Myocyte (in vitro differentiated cells): ENCODE results near the gene SNAP25. TPM values are rescaled to one million over a fixed set of nuclear protein-coding genes. Genes with fewer than 3 reads are reported as not detected.

ENCODE experiments used
- DNase-seq: peaks from one replicate; pipeline ENCODE4 v3.0.0-alpha.2; 2012; ENCODE audit warnings: low read depth
- polyA plus RNA-seq: library from polyadenylated mRNA; unstranded; fragments of >200 nt; gene quantifications from one replicate; pipeline ENCODE4 v1.2.1, GENCODE V29; 2012; ENCODE audit warnings: missing spikeins
- total RNA-seq: library from RNA; depleted of rRNA; stranded (reverse); fragments of >200 nt; gene quantifications from 2 replicates; pipeline ENCODE4 v1.2.3, GENCODE V29; 2014

SNAP25 gene
- 0.16 and 0.64 TPM in 2 replicates for total RNA-seq
- polyA plus RNA-seq: not detected

DNA sequence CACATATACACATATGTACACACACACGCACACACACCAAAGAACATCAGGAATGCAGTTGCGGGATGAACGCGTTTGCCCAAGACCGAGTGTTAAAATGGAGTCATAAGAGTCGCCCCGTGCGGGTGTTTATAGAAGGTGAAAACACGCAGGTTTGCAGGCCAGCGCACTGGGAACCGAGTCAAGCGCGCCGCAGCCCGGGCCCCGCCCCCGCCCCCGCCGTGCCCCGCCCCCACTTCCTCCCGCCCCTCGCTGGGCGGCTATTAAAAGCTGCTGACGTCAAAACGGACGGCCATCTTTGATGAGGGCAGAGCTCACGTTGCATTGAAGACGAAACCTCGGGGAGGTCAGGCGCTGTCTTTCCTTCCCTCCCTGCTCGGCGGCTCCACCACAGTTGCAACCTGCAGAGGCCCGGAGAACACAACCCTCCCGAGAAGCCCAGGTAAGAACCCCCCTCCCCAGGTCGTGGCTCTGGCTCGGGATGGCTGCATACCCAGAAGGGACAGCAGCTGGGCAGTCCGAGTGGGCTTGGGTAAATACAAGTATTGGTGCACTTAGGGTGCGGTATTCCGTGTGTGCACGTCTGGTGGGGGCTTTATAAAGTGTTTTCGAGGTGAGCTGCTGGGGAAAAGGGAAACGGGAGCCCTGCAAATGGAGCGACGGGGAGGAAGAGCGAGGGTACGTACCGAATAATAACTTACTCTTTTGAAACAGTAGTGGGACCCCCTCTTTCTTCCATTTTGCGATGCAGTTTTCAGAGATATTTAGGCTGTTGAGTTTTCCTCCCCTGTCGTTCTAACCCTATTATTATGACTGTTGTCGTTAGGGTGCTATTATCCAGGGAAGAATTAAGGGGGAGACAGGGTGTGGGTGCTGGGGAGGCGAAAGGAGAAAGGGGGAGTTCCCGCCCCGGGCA, at the start of gene SNAP25:
Gene SNAP25 (plus strand): TSS at position 295 of the 916 bp plus-strand sequence. CDS start 56,662 bp downstream, outside the sequence.
- DNase-seq: peak; percentile 65

GRCh38 chr20:10169752-10170151, 48.9 kb upstream of the SNAP25 start:
- DNase-seq: no peak

DNA sequence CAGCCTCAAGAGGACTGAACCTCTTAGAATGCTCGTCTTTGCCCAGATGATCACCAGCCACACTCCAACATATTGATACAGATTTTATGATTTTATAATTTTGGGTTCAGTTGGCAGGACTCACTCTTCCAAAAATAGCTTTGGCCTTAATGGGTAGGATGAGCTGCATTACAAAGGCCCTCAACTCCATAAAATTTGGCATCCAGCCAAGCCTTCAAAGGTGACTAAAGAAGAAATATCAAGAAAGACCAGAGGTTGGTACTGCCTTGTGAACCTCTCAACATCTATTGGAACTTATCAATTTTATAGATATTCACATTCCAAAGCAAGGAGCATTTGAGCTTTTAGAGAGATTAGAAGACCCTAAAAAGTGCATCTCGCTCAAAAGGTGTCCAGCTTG, 48.4 kb upstream of the SNAP25 start:
- no peak for DNase-seq

DNA sequence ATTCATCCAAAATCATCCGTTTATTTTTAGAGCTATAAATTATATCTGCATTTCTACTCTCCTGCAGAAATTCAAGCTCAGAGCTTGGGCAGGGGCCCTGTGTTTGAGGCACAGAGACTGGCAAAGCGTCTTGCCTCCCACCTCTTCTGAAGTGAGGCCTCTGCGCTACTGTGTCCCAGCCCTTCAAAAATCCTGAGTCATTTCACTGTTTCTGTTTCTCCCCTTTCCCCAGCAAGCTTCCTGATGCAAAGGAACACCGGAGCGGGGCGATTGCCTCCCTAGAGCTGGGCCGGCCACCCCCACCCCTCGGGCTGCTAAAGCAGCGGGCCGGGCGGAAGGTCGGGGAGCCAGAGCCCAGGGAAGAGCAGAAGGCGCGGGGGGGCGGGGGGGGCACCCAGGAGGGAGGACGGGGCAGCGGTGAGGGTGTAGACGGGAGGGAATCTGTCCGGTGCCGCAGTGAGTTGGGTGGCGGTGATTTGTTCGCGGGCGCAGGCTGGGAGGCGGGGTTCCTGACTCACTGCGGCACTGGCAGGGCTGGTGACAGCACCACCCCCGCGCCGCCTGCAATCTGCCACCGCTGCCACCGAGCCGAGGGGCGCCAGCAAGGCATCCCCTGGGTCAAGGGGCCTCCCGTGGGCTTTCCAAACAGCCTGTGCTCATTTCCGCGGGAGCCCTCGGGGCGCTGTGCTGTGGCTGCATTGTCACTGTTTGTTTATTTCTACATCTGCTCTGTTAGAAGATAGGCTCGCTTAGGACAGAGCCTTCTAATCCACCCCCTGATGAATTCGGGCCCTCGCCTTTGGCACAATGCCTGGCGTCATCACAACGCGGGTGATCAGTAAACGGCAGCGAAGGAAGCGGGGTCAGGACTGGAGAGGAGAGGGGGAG, 46.5 kb upstream of the SNAP25 start:
- peak; percentile 29 for DNase-seq

DNA sequence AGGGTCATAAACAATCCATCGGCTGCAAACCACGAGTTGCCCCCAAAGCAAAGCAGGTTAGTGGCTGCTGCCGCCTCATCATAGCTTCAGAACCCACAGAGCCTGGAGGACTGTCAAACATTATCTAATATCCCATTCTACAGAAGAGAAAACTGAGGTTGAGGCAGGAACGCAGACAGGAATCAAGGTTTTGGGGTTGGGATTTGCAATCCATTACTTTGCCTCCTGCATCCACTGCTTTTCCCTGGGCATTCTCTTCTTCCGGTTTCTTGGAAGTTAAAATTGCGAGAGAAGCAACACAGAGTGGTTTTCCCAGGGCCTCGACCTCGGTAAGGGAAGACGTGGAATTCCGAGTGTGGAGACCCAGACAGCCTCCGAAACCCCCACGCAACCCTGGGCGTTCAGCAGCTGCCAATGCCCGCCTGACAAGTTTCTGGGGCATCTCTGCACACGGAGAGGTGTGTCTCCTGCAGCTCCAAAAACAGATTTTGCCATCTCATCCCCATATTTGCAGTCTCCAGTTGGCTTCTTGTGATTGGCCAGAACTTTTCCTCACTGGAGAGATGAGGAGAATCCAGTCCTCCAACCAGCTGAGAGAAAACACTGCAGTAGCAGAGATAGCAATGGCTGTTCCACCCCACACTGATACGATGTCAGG, 45.5 kb upstream of the SNAP25 start:
- DNase-seq: no peak

DNA sequence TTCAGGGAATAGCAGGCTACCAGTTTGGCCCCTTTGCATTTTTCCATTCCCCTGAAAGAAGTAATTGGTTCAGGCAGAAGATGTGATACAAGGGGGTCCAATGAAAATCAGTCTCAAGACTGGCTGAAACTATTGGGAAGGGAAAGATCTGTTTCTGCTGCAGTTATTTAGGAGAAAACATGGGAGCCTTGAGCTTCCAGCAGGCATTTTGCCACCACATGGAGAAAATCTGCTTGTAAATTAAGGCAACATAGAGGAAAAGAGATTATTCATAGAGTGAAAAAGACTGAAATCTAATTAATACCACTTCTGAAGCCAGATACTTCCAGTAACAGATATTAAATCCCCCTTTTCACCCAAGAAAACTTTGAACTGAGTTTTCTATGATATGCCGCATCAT, 44.2 kb upstream of the SNAP25 start:
- DNase-seq: no peak

- peak; percentile 13 for DNase-seq
Observed at GRCh38 chr20:10177326-10177725, 41.3 kb upstream of the SNAP25 start.

DNA sequence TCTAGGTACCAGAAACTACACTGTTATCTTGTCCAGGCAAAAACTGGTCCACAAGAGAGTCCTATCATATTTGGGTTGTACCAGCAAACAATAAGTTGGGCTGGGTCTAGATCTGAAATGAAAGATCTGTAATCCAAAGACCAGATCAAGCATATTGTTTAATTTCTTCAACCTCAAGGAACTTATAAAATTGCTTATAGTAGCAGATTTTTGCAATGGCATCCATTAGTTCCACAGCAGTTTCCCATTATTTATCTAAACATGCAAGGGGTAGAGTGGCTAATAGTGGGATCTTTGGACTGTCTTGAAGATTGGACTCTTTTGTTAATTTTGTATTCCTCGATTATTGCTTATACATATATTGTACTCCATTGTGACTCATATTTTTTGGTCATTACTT, 40.5 kb upstream of the SNAP25 start:
- DNase-seq: no peak

DNA sequence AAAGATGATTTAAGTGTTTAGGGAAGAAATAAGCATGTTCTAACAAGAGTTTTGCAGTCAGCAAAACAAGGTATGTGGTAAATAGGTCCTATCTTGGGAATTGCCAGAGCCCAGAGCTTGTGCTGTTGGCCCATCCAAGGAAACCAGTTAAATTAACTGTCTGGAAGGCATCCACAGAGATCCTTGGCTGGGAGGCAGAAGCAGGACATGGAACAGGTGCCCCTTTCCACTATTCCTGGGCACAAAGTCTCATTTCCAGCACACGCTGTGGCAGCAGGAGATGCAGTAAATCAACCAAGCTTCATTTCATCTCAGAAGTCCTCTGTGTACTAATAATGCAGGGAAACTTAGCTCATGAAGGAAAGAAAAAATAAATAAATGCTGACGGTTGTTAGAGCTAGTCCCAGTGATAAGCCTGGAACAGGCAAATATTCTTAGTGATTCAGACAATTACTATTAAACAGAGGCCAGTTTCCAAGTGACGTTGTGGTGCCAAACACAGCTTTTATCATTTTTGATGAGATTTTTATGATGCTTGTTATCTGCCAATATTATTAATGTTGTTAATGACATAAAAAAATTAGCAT, 39.8 kb upstream of the SNAP25 start:
- DNase-seq: no peak

DNA sequence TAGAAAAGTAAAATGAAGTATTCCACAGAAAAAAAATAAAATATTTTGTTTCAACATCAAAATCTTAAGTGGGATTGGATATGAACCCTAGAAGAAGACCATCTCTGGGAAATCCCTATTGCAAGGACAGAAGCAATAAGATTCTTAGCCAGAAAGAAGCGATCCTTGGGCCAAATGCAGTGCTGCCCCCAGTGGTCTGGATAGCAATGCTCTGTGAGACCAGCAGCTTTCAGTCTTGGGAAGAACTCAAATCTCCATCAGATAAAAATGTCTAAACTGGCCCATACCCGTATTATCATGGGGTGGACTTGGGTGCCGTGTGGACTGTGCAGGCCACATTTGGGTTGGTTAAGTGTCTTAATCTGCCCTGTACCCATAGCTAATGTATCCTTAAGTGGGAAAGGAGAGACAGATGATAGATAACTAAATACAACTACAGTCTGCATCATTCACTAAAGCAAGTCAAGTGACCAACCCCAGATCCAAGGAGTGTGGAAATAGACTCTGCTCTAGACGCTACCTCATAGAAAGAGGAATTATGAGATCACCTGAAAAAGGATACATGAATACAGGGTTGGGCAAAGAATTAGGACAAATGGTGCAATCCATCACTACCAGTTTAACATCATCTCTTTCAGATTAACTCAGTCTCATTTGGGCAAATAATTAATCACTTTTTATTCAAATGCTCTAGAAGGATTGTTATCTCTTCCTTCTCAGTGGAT, 38.9 kb upstream of the SNAP25 start:
- DNase-seq: no peak

DNA sequence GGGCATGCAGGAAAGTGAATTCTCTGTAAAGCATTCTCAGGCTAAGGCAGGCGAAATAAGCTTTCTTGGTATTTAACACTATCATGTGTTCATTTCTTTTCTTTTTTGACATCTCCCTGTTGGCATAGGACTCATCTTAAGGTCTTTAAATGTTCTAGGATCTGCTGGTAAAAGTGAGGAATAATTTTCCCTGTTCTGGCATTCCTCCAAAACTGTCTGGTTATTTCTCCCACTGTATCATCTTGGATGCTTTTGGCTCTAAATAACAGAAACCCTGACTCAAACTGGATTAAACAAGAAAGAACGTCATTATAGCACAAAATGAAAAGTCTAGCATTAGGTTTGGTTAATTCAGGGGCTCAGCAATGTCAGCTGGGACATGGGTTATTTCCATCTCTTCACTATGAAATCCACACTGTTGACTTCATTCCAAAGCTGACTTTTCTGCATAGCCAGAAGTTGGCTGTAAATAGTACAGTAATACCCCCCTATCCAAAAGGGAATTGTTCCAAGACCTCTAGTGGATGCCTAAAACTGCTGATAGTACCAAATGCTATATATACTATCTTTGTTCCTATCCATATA, 37.9 kb upstream of the SNAP25 start:
- no peak for DNase-seq

DNA sequence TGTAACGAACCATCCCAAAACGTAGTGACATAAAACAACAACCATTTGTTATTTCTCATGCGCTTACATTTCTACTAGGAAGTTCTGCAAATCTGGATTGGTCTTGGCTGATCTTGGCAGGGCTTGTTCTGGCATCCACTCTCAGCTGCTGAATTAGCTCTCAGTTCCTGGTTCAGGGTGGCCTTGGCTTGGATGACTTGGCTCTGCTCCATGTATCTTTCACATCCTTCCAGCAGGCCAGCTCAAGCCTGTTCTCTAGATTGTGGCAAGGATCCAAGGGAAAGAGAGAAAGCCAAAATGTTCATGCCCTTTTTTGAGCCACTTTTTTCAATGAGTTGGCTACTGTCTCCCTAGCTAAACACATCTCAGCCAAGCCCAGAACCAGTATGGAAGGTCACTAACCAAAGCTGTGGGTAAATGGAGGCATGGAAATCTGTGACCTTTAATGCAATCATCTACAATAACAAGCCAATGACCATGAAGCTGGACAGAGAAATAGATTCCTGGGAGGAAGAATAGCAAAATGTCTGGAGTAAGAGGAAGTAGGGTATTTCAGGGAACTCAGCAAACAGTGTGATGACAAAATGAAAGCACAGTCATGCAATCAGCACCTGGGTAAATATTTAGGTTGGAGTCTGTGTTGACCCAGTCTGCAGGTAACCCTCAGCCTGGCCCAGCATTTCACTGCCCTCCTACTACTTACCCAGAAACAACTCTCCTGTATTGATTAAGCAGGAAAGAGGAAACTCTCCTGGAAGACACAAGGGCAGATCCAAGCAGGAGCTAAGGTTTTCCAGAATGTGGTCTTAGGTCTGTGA, 32.7 kb upstream of the SNAP25 start:
- DNase-seq: no peak

- no peak for DNase-seq
Observed at GRCh38 chr20:10190456-10190855, 28.2 kb upstream of the SNAP25 start.

DNA sequence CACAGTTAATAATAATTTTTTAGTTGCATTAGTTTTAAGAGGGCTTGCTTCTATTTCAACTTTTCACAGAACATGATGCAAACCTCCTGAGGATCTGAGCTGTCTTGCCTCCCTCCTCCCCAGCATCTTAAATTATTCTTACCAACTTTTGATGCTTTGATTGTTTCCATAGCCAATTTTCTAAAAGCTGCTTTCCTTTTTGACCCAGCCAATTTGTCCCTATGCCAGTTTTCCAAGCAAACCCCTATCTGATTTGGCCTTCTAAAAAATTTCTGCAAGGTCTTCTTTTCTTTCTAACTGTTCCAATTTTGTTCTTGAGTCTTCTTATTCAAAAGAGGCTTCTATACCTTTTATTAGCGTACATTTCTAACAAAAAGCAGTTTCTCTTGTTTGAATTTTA, 26.5 kb upstream of the SNAP25 start:
- DNase-seq: no peak

DNA sequence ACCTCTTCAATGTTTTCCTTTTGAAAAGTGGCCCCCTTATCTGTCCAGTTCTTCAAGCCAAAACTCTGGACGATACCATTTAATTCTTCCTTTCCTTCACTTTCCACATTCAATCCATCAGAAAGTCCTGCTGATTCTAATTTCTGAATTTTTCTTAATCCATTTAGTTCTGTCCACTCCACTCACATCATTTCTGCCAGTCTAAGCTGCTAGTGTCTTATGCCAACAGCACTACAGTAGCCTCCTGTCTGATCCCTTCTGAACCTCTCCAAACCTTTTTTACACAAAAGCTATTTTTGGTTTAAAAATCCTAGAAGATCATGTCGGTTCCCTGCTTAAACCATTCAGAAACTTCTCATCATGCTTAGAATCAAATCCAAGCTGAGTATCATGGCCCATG, 24.5 kb upstream of the SNAP25 start:
- DNase-seq: no peak

DNA sequence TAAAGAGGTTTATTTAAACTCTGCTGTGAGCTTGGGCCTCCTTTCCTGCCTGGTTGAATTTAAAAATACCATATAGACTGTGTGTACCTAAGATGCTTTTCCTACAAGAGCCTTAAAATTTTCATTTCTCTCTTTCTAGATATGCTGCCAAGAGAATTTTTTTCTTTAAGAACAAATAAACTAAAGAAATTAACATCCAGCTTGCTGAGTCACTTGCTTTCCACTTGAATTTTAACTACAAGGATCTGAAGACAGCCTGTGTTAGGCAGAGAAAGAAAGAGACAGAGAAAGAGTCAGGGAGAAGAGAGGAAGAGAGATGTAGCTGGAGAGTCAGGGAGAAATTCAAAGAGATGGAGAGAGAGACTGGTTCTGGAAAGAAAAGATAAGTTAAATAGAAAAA, 18.3 kb upstream of the SNAP25 start:
- no peak for DNase-seq

GRCh38 chr20:10201321-10201870, 17.2 kb upstream of the SNAP25 start:
- no peak for DNase-seq

GRCh38 chr20:10209091-10209490, 9.5 kb upstream of the SNAP25 start:
- no peak for DNase-seq

GRCh38 chr20:10213526-10213925, 5.1 kb upstream of the SNAP25 start:
- DNase-seq: no peak
